Testis (tissue), 3 donors: ENCODE measurements around the gene SSTR4. TPM values are rescaled to one million over a fixed set of nuclear protein-coding genes. Genes with fewer than 3 reads are reported as not detected.

Experiments
- DNase-seq: peaks from one replicate; pipeline ENCODE4 v3.0.0-alpha.2; 2019
- H3K27ac ChIP-seq, 2 donors: fragments of 200-600 bp; sonication (generic); one replicate each; pipeline ENCODE4 v1.5.1; 2019
- H3K27me3 ChIP-seq: fragments of 200-600 bp; sonication (generic); one replicate; pipeline ENCODE4 v1.5.1; 2019
- H3K36me3 ChIP-seq: fragments of 200-600 bp; sonication (generic); one replicate; pipeline ENCODE4 v1.5.1; 2017; ENCODE audit warnings: low read depth; ENCODE audit errors: missing control alignments
- H3K4me1 ChIP-seq: fragments of 200-600 bp; sonication (generic); one replicate; pipeline ENCODE4 v1.5.1; 2019
- H3K4me3 ChIP-seq, 2 donors: fragments of 200-600 bp; sonication (generic); one replicate each; pipeline ENCODE4 v1.5.1; 2017 to 2019
- H3K9me3 ChIP-seq: fragments of 200-600 bp; sonication (generic); one replicate; pipeline ENCODE4 v1.5.1; 2017
- CTCF ChIP-seq, 3 experiments: fragments of 450-650 bp in 2 of 3; fragments of 200-600 bp in 1 of 3; sonication (generic) in 1 of 3; IDR thresholded peaks; one replicate each; pipeline ENCODE4 v1.5.1; 2016 to 2019; ENCODE audit warnings: antibody characterized with exemption in 3 of 3, mild to moderate bottlenecking in 2 of 3, moderate library complexity in 1 of 3
- POLR2A ChIP-seq: fragments of 450-650 bp; IDR thresholded peaks from one replicate; pipeline ENCODE4 v1.6.1; 2017; ENCODE audit warnings: antibody characterized with exemption, mild to moderate bottlenecking, moderate library complexity
- WGBS, 2 donors: methylation state at CpG; one replicate each; pipeline ENCODE4 v1.1.5; 2018; 5-methylcytosine and 5-hydroxymethylcytosine counted together
- intact Hi-C: fragments of 100-400 bp; cut with DNase I; formaldehyde crosslinking; loops from one replicate; pipeline ENCODE4 v1.15.1; 2023; ENCODE audit warnings: low total_unique reads
- polyA plus RNA-seq: library from polyadenylated mRNA; stranded (reverse); fragments of 350-450 nt; fragmentation: Illumina TruSeq; extraction: RNeasy Lipid Tissue Mini Kit (QIAGEN cat#74804); gene quantifications from one replicate; pipeline ENCODE4 v1.2.3, GENCODE V29; 2014; ENCODE audit warnings: low read depth, low replicate concordance; ENCODE audit not compliant: insufficient read depth
- total RNA-seq, 2 donors: library from RNA; depleted of rRNA; stranded (reverse); fragments of >200 nt; gene quantifications; one replicate each; pipeline ENCODE4 v1.2.3, GENCODE V29; 2016

The SSTR4 gene
- total and polyA plus RNA-seq, 3 donors from 2014 or later = 0.55 TPM; not detected in 2

GRCh38 chr20:23079016-23079351 is 43.9 kb downstream of the SSTR4 start:
- TF ChIP-seq POLR2A = no peak
- no peak for TF ChIP-seq CTCF (IDR thresholded peaks at IDR 0.05)
- DNase-seq = no peak
- WGBS, 2 donors = 82 to 84% methylated on average over 6 of the region's 6 CpGs
- intact Hi-C loops = no loop called here
- no peaks in the 10 kb centered on the region for H3K27me3 ChIP-seq
- no peak overlapping the region for H3K27ac ChIP-seq
- H3K4me3 ChIP-seq = no peak overlapping the region
- H3K9me3 ChIP-seq = no peaks in the 10 kb centered on the region
- no peaks in the 10 kb centered on the region for H3K36me3 ChIP-seq
- peaks cover 6% of the 10 kb centered on the region for H3K4me1 ChIP-seq

- TF ChIP-seq POLR2A (no peak), CTCF (IDR thresholded peaks at IDR 0.05) (no peak)
- intact Hi-C loops = no loop called here
- Histone ChIP-seq H3K4me1 (peaks cover 6% of the 10 kb centered on the region), H3K9me3 (no peaks in the 10 kb centered on the region), H3K27me3 (no peaks in the 10 kb centered on the region), H3K4me3 (no peak overlapping the region), H3K36me3 (no peaks in the 10 kb centered on the region), H3K27ac (no peak overlapping the region)
- DNase-seq = no peak
- whole genome bisulfite sequencing, 2 donors = 71 to 73% methylated on average over 2 of the region's 2 CpGs
Observed at GRCh38 chr20:23079926-23080325, 44.8 kb downstream of the SSTR4 start.

- Histone ChIP-seq H3K27ac (no peak overlapping the region), H3K4me1 (peaks cover 8% of the 10 kb centered on the region), H3K36me3 (no peaks in the 10 kb centered on the region), H3K9me3 (no peaks in the 10 kb centered on the region), H3K4me3 (no peak overlapping the region), H3K27me3 (no peaks in the 10 kb centered on the region)
- no peak for DNase-seq
- no peak for TF ChIP-seq POLR2A
- TF ChIP-seq CTCF (IDR thresholded peaks at IDR 0.05) = no peak
- intact Hi-C loops = no loop called here
- WGBS, 2 donors = 82 to 84% methylated on average over 10 of the region's 10 CpGs
Observed at GRCh38 chr20:23080521-23080920, 45.4 kb downstream of the SSTR4 start.

GRCh38 chr20:23081263-23081819 is 46.2 kb downstream of the SSTR4 start:
- WGBS, 2 donors = 76 to 84% methylated on average over 8 to 9 of the region's 9 CpGs
- TF ChIP-seq POLR2A = no peak
- TF ChIP-seq CTCF (IDR thresholded peaks at IDR 0.05) = no peak
- DNase-seq = no peak
- Histone ChIP-seq H3K9me3 (no peaks in the 10 kb centered on the region), H3K4me1 (peaks cover 14% of the 10 kb centered on the region), H3K27ac (no peak overlapping the region), H3K4me3 (no peak overlapping the region), H3K36me3 (no peaks in the 10 kb centered on the region), H3K27me3 (no peaks in the 10 kb centered on the region)
- intact Hi-C loops = no loop called here

GRCh38 chr20:23082846-23083552 is 47.9 kb downstream of the SSTR4 start:
- no peak for TF ChIP-seq CTCF (IDR thresholded peaks at IDR 0.05)
- no peak for TF ChIP-seq POLR2A
- H3K27ac ChIP-seq = peak overlapping the region; percentile 47 to 91
- no peaks in the 10 kb centered on the region for H3K9me3 ChIP-seq
- WGBS, 2 donors = 53 to 60% methylated on average over 9 of the region's 9 CpGs
- intact Hi-C loops = no loop called here
- H3K4me3 ChIP-seq = peak overlapping the region in 1 of 2 donors; percentile 56
- peaks cover 26% of the 10 kb centered on the region for H3K4me1 ChIP-seq
- peak; percentile 41 for DNase-seq
- no peaks in the 10 kb centered on the region for H3K36me3 ChIP-seq
- H3K27me3 ChIP-seq = no peaks in the 10 kb centered on the region
